OCI-LY1 (cell line): ENCODE measurements around the gene SDR42E2.
"Not testable (repeated sequence)": the region's sequence is repeated elsewhere in the genome, so short reads cannot be mapped to it uniquely, and the experiment has no call there.

Experiments
- CTCF ChIP-seq: fragments of 200-600 bp; sonication (generic), shearing (Covaris generic); IDR thresholded peaks from 2 replicates; pipeline ENCODE4 v1.5.1; 2017; ENCODE audit warnings: mild to moderate bottlenecking, antibody characterized with exemption, low read length, moderate library complexity, mixed read lengths
- EZH2 ChIP-seq: fragments of 200-600 bp; sonication (generic), shearing (Covaris generic); IDR thresholded peaks from 2 replicates; pipeline ENCODE4 v1.8.0; 2017; ENCODE audit warnings: borderline replicate concordance, mixed run types, mild to moderate bottlenecking, antibody characterized with exemption, low read length, moderate library complexity, mixed read lengths

- TF ChIP-seq CTCF, EZH2: not testable (repeated sequence)
These were observed 33.8 kb upstream of the SDR42E2 start for GRCh38 chr16:22128537-22128936.
